Measurements from ENCODE around the gene PRR23E. TPM values are rescaled to one million over a fixed set of nuclear protein-coding genes. Genes with fewer than 3 reads are reported as not detected.

PRR23E gene
- total RNA-seq, 2 experiments from 2014 or later = not detected

GRCh38 chr3:127157171-127157828 is 35.6 kb upstream of the PRR23E start:
- no peak overlapping the region for H3K27ac ChIP-seq (ENCODE audit: low read depth, low read length, poor library complexity, severe bottlenecking)
- no peak overlapping the region for H2AFZ ChIP-seq (ENCODE audit: low read length)
- ChIA-PET CTCF (ENCODE audit: unreplicated experiment) (interaction anchor here (0.5 kb wide), 1 partner anchor 409 kb away, joined by 4 read pairs; no protein-coding TSS in a partner anchor), POLR2A (interaction anchor here (0.6 kb wide), 1 partner anchor 201 kb away, joined by 4 read pairs; no protein-coding TSS in a partner anchor)
- BruUV-seq (replicated peaks) = no TSS peak
- no peaks in the 10 kb centered on the region for H3K4me1 ChIP-seq (ENCODE audit: insufficient read depth, low read length, poor library complexity, severe bottlenecking)
- H4K20me1 ChIP-seq (ENCODE audit: insufficient read depth, low read length) = no peaks in the 10 kb centered on the region
- H3K4me3 ChIP-seq (ENCODE audit: low read depth, low read length, poor library complexity, severe bottlenecking) = no peak overlapping the region
- no peaks in the 10 kb centered on the region for H3K9me2 ChIP-seq (ENCODE audit: insufficient read depth, low read length)
- DNase-seq (ENCODE audit: low spot score) = no peak
- no peak for TF ChIP-seq EZH2phosphoT487 (IDR thresholded peaks at IDR 0.05; ENCODE audit: borderline replicate concordance, low read depth, low read length)
- TF ChIP-seq, protein P1, sequence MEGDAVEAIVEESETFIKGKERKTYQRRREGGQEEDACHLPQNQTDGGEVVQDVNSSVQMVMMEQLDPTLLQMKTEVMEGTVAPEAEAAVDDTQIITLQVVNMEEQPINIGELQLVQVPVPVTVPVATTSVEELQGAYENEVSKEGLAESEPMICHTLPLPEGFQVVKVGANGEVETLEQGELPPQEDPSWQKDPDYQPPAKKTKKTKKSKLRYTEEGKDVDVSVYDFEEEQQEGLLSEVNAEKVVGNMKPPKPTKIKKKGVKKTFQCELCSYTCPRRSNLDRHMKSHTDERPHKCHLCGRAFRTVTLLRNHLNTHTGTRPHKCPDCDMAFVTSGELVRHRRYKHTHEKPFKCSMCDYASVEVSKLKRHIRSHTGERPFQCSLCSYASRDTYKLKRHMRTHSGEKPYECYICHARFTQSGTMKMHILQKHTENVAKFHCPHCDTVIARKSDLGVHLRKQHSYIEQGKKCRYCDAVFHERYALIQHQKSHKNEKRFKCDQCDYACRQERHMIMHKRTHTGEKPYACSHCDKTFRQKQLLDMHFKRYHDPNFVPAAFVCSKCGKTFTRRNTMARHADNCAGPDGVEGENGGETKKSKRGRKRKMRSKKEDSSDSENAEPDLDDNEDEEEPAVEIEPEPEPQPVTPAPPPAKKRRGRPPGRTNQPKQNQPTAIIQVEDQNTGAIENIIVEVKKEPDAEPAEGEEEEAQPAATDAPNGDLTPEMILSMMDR (conservative IDR thresholded peaks at IDR 0.05; ENCODE audit: low read length) = no peak
- no peaks in the 10 kb centered on the region for H3K36me3 ChIP-seq (ENCODE audit: insufficient read depth, low read length)
- intact Hi-C loops (cut with micrococcal nuclease; ENCODE audit: unreplicated experiment) = no loop called here
- no peak overlapping the region for H3K4me2 ChIP-seq (ENCODE audit: low read length)
- no peaks in the 10 kb centered on the region for H3K79me2 ChIP-seq (ENCODE audit: insufficient read depth, low read depth, low read length)
- H3K9me3 ChIP-seq (ENCODE audit: low read length) = no peaks in the 10 kb centered on the region

- Histone ChIP-seq H4K20me1 (ENCODE audit: insufficient read depth, low read length) (no peaks in the 10 kb centered on the region), H3K9me3 (ENCODE audit: low read length) (no peaks in the 10 kb centered on the region), H3K79me2 (ENCODE audit: insufficient read depth, low read depth, low read length) (no peaks in the 10 kb centered on the region), H3K27ac (ENCODE audit: low read depth, low read length, poor library complexity, severe bottlenecking) (no peak overlapping the region), H3K4me3 (ENCODE audit: low read depth, low read length, poor library complexity, severe bottlenecking) (no peak overlapping the region), H3K4me1 (ENCODE audit: insufficient read depth, low read length, poor library complexity, severe bottlenecking) (no peaks in the 10 kb centered on the region), H3K36me3 (ENCODE audit: insufficient read depth, low read length) (no peaks in the 10 kb centered on the region), H2AFZ (ENCODE audit: low read length) (no peak overlapping the region), H3K9me2 (ENCODE audit: insufficient read depth, low read length) (no peaks in the 10 kb centered on the region), H3K4me2 (ENCODE audit: low read length) (no peak overlapping the region)
- intact Hi-C loops (cut with micrococcal nuclease; ENCODE audit: unreplicated experiment) = no loop called here
- CTCF ChIA-PET (ENCODE audit: unreplicated experiment) = no interaction called here
- BruUV-seq (replicated peaks) = no TSS peak
- TF ChIP-seq EZH2phosphoT487 (IDR thresholded peaks at IDR 0.05; ENCODE audit: borderline replicate concordance, low read depth, low read length) = no peak
- TF ChIP-seq, protein P1 (conservative IDR thresholded peaks at IDR 0.05; ENCODE audit: low read length) = no peak
- no peak for DNase-seq (ENCODE audit: low spot score)
- POLR2A ChIA-PET = no interaction called here
Observed at GRCh38 chr3:127158614-127159229, 34.2 kb upstream of the PRR23E start.

DNA sequence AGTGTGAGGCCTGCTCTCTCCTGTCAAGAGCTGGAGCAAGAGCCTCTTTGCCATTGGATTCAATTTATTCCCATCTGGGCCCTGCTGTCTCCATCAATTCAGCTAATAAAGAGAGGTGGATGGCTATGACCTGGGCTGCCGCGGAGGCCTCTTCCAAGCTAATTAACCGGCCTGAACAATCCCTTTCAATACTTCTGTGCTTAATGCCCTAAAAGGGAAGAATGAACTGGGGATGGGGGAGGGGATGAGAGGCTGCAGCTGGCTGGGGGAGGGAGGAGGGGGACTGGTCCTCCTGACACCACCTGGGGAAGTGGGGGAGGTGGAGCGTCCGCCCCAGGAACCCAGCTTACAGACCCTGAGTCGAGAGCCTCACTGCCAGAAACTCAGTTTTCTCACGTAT is 33.4 kb upstream of the PRR23E start:
- no peaks in the 10 kb centered on the region for H3K9me2 ChIP-seq (ENCODE audit: insufficient read depth, low read length)
- intact Hi-C loops (cut with micrococcal nuclease; ENCODE audit: unreplicated experiment) = no loop called here
- no peak for DNase-seq (ENCODE audit: low spot score)
- H2AFZ ChIP-seq (ENCODE audit: low read length) = no peak overlapping the region
- no peaks in the 10 kb centered on the region for H3K4me1 ChIP-seq (ENCODE audit: insufficient read depth, low read length, poor library complexity, severe bottlenecking)
- BruUV-seq (replicated peaks) = no TSS peak
- H4K20me1 ChIP-seq (ENCODE audit: insufficient read depth, low read length) = no peaks in the 10 kb centered on the region
- ChIA-PET POLR2A (no interaction called here), CTCF (ENCODE audit: unreplicated experiment) (no interaction called here)
- no peaks in the 10 kb centered on the region for H3K79me2 ChIP-seq (ENCODE audit: insufficient read depth, low read depth, low read length)
- no peak overlapping the region for H3K4me3 ChIP-seq (ENCODE audit: low read depth, low read length, poor library complexity, severe bottlenecking)
- H3K27ac ChIP-seq (ENCODE audit: low read depth, low read length, poor library complexity, severe bottlenecking) = no peak overlapping the region
- H3K4me2 ChIP-seq (ENCODE audit: low read length) = no peak overlapping the region
- no peaks in the 10 kb centered on the region for H3K36me3 ChIP-seq (ENCODE audit: insufficient read depth, low read length)
- H3K9me3 ChIP-seq (ENCODE audit: low read length) = no peaks in the 10 kb centered on the region
- no peak for TF ChIP-seq EZH2phosphoT487 (IDR thresholded peaks at IDR 0.05; ENCODE audit: borderline replicate concordance, low read depth, low read length)
